ENCODE results near the gene ROR2.

Gene ROR2

GRCh38 chr9:91681461-91682305 lies 268.3 kb downstream of the ROR2 start:
- TF ChIP-seq SIN3A (IDR thresholded peaks at IDR 0.05; ENCODE audit: borderline replicate concordance, insufficient read depth, low read length) (no peak), FOXP2 (optimal IDR thresholded peaks at IDR 0.05; ENCODE audit: borderline replicate concordance, extremely low read depth, extremely low read length, insufficient read depth) (peak; percentile 53)

- TF ChIP-seq POLR2AphosphoS5 (IDR thresholded peaks at IDR 0.05; ENCODE audit: low read depth, low read length) (no peak), REST (IDR thresholded peaks at IDR 0.05; ENCODE audit: insufficient read depth in 1 of 2, low read depth in 2 of 2, low read length in 2 of 2) (no peak), SIN3A (IDR thresholded peaks at IDR 0.05; ENCODE audit: borderline replicate concordance, insufficient read depth, low read length) (no peak)
These were observed 269.0 kb downstream of the ROR2 start for GRCh38 chr9:91680998-91681397.

GRCh38 chr9:91680106-91680505 lies 269.9 kb downstream of the ROR2 start:
- TF ChIP-seq REST (IDR thresholded peaks at IDR 0.05; ENCODE audit: insufficient read depth in 1 of 2, low read depth in 2 of 2, low read length in 2 of 2) (no peak), FOXP2 (optimal IDR thresholded peaks at IDR 0.05; ENCODE audit: borderline replicate concordance, extremely low read depth, extremely low read length, insufficient read depth) (no peak), TAF1 (IDR thresholded peaks at IDR 0.05; ENCODE audit: borderline replicate concordance, insufficient read depth, low read length) (no peak), POLR2AphosphoS5 (IDR thresholded peaks at IDR 0.05; ENCODE audit: low read depth, low read length) (no peak), SIN3A (IDR thresholded peaks at IDR 0.05; ENCODE audit: borderline replicate concordance, insufficient read depth, low read length) (no peak)

- TF ChIP-seq TAF1 (IDR thresholded peaks at IDR 0.05; ENCODE audit: borderline replicate concordance, insufficient read depth, low read length) (no peak), SIN3A (IDR thresholded peaks at IDR 0.05; ENCODE audit: borderline replicate concordance, insufficient read depth, low read length) (no peak)
These were observed 271.0 kb downstream of the ROR2 start for GRCh38 chr9:91678807-91679580.

- TF ChIP-seq REST (IDR thresholded peaks at IDR 0.05; ENCODE audit: insufficient read depth in 1 of 2, low read depth in 2 of 2, low read length in 2 of 2) (no peak), SIN3A (IDR thresholded peaks at IDR 0.05; ENCODE audit: borderline replicate concordance, insufficient read depth, low read length) (no peak), TAF1 (IDR thresholded peaks at IDR 0.05; ENCODE audit: borderline replicate concordance, insufficient read depth, low read length) (no peak), FOXP2 (optimal IDR thresholded peaks at IDR 0.05; ENCODE audit: borderline replicate concordance, extremely low read depth, extremely low read length, insufficient read depth) (no peak), POLR2AphosphoS5 (IDR thresholded peaks at IDR 0.05; ENCODE audit: low read depth, low read length) (no peak)
These were observed 272.1 kb downstream of the ROR2 start for GRCh38 chr9:91677822-91678436.

GRCh38 chr9:91677331-91677730 lies 272.7 kb downstream of the ROR2 start:
- TF ChIP-seq POLR2AphosphoS5 (IDR thresholded peaks at IDR 0.05; ENCODE audit: low read depth, low read length) (no peak), REST (IDR thresholded peaks at IDR 0.05; ENCODE audit: insufficient read depth in 1 of 2, low read depth in 2 of 2, low read length in 2 of 2) (no peak), TAF1 (IDR thresholded peaks at IDR 0.05; ENCODE audit: borderline replicate concordance, insufficient read depth, low read length) (no peak), SIN3A (IDR thresholded peaks at IDR 0.05; ENCODE audit: borderline replicate concordance, insufficient read depth, low read length) (no peak), FOXP2 (optimal IDR thresholded peaks at IDR 0.05; ENCODE audit: borderline replicate concordance, extremely low read depth, extremely low read length, insufficient read depth) (no peak)
